Skeletal muscle satellite cell (primary cell): ENCODE measurements around the gene LMBR1L.

Source experiments
- H3K27me3 ChIP-seq: 2 replicates; pipeline ENCODE4 v1.7.0; 2013; ENCODE audit warnings: low read length; ENCODE audit not compliant: control insufficient read depth, insufficient read depth
- H3K36me3 ChIP-seq: 2 replicates; pipeline ENCODE4 v1.7.0; 2013; ENCODE audit warnings: mild to moderate bottlenecking, control low read depth, low read length; ENCODE audit not compliant: insufficient read depth
- H3K4me1 ChIP-seq: 2 replicates; pipeline ENCODE4 v1.7.0; 2013; ENCODE audit warnings: low read length; ENCODE audit not compliant: control insufficient read depth, insufficient read depth
- H3K4me2 ChIP-seq: 2 replicates; pipeline ENCODE4 v1.7.0; 2013; ENCODE audit warnings: mild to moderate bottlenecking, low read length
- H3K4me3 ChIP-seq: 2 replicates; pipeline ENCODE4 v1.7.0; 2013; ENCODE audit warnings: low read length
- H3K9ac ChIP-seq: 2 replicates; pipeline ENCODE4 v1.7.0; 2013; ENCODE audit warnings: mild to moderate bottlenecking, low read depth, low read length, moderate library complexity
- H3K9me3 ChIP-seq: replicated peaks from 2 replicates; pipeline ENCODE4 v1.7.0; 2013; ENCODE audit warnings: mild to moderate bottlenecking, control low read depth, low read length

Gene LMBR1L

GRCh38 chr12:49109641-49110463, 795 bp downstream of the LMBR1L start:
- peaks cover 16% of the 10 kb centered on the region for H3K36me3 ChIP-seq
- peak overlapping the region; percentile 99 for H3K4me2 ChIP-seq
- H3K27me3 ChIP-seq = no peaks in the 10 kb centered on the region
- H3K4me3 ChIP-seq = peak overlapping the region; percentile 98
- no peaks in the 10 kb centered on the region for H3K9me3 ChIP-seq
- peak overlapping the region; percentile 94 for H3K9ac ChIP-seq
- peaks cover 24% of the 10 kb centered on the region for H3K4me1 ChIP-seq

DNA sequence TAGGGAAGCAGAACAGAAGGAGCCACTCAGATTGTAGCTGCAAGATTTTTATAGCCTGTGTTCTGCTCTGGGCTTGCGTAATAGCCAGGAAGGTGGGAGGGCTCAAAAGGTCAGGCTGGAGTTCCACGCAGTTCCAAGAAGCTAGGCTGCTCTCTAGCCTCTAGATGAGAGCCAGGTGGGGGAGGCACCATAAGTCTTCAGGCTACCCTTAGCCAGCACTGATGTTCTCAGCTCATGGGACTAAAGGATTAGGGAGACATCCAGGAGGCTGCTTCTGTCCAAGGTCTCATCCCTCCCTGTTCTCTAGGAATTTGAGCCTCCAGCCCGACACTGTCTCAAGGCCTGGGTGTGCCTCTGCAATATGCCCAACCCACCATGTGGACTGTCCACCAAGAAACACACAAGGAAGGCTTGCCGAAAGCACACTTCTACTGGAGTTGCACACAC, 1.7 kb downstream of the LMBR1L start:
- Histone ChIP-seq H3K9ac (peak overlapping the region; percentile 94), H3K4me2 (peak overlapping the region; percentile 99), H3K9me3 (no peaks in the 10 kb centered on the region), H3K4me1 (peaks cover 24% of the 10 kb centered on the region), H3K4me3 (peak overlapping the region; percentile 98), H3K36me3 (peaks cover 25% of the 10 kb centered on the region), H3K27me3 (no peaks in the 10 kb centered on the region)

DNA sequence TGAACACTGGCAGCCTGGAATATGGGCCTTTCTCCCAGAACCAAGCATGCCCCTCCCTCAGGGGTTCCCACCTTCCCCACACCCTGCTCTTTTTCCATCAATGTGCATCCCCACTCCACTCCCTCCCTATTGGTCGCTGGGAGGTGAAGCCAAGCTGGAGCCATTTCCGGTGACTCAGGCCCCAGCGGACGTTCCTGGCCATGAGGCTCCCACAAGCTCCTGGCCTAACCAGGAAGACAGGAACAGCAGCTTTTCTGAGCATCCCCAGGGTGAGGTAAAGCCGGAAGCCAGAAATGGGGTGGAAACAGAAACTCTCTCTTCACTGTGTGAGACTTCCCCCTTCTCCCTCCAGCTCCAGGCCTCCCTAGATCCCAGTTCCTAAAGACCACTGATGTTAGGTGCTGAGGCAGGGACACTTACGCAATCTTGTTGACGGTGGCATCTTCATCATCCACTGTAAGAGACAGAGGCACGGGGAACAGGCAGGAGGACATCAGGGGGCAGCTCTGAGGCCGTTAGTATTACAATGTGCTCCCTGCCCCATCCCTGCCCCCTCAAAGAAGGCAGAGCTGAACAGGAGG, 5.1 kb downstream of the LMBR1L start:
- Histone ChIP-seq H3K9me3 (no peaks in the 10 kb centered on the region), H3K4me3 (no peak overlapping the region), H3K4me1 (peaks cover 19% of the 10 kb centered on the region), H3K9ac (no peak overlapping the region), H3K36me3 (peaks cover 59% of the 10 kb centered on the region), H3K4me2 (peak overlapping the region; percentile 9), H3K27me3 (no peaks in the 10 kb centered on the region)

- Histone ChIP-seq H3K4me2 (no peak overlapping the region), H3K27me3 (no peaks in the 10 kb centered on the region), H3K36me3 (peaks cover 66% of the 10 kb centered on the region), H3K4me1 (peaks cover 19% of the 10 kb centered on the region), H3K9ac (no peak overlapping the region), H3K4me3 (no peak overlapping the region), H3K9me3 (no peaks in the 10 kb centered on the region)
Observed at GRCh38 chr12:49104822-49105221, 5.8 kb downstream of the LMBR1L start.

DNA sequence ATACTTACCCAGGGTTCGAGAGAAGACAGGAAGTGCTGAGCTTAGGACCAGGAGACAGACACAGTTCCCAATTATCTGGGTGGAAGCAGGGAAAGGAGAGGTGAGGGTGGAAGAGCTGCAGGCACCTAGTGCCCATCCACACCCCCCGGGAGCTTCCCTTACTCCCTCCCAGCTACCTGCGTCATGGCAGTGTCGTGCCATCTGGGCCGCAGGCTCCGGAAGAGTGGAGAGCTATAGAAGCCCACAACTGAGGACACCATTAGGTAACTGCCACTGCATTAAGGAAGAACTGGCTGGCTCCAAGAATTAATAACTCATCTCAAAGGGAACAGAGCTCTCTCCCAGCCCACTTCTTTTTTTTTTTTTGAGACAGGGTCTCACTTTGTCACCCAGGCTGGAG, 10.3 kb downstream of the LMBR1L start:
- no peak overlapping the region for H3K4me2 ChIP-seq
- no peaks in the 10 kb centered on the region for H3K9me3 ChIP-seq
- H3K4me1 ChIP-seq = peaks cover under 1% of the 10 kb centered on the region
- H3K4me3 ChIP-seq = no peak overlapping the region
- H3K36me3 ChIP-seq = peaks cover 69% of the 10 kb centered on the region
- H3K9ac ChIP-seq = no peak overlapping the region
- H3K27me3 ChIP-seq = no peaks in the 10 kb centered on the region

DNA sequence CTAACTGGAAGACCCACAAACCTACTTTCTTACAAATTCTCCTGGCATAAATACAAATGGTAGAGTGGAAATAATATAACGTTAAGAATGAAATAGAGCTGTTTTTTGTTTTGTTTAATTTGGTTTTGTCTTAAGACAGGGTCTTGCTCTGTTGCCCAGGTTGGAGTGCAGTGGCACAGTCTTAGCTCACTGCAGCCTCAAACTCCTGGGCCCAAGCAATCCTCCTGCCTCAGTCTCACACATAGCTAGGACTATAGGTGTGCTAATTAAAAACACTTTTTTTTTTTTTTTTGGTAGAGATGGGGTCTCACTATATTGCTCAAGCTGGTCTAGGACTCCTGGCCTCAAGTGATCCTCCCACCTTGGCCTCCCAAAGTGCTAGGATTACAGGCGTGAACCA, 11.9 kb downstream of the LMBR1L start:
- Histone ChIP-seq H3K36me3 (peaks cover 55% of the 10 kb centered on the region), H3K9ac (no peak overlapping the region), H3K4me1 (peaks cover 15% of the 10 kb centered on the region), H3K27me3 (peaks cover 16% of the 10 kb centered on the region), H3K9me3 (no peaks in the 10 kb centered on the region), H3K4me3 (no peak overlapping the region), H3K4me2 (no peak overlapping the region)

DNA sequence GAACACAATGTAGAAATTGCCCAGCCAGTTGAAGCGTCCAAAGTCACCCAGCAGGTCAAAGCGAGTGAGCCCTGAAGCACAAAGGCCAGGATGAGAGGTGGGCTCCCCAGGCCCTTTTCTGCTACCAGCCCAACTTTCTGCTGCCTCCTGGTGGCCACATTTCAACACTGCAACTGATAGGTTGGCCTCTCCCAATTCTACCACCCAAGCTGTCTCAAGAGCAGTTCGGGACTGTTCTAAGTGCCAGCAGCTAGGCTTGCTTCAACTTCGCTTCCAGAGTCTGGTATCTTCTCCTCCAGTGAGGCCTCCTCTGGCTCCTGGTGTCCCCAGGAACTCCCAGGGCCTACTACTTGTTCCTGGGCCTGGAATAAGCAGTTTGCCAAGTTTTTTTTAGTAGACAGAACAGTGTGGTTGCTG, 12.6 kb downstream of the LMBR1L start:
- peaks cover 48% of the 10 kb centered on the region for H3K36me3 ChIP-seq
- no peak overlapping the region for H3K9ac ChIP-seq
- peaks cover 16% of the 10 kb centered on the region for H3K4me1 ChIP-seq
- H3K4me2 ChIP-seq = no peak overlapping the region
- H3K27me3 ChIP-seq = peaks cover 22% of the 10 kb centered on the region
- H3K9me3 ChIP-seq = no peaks in the 10 kb centered on the region
- H3K4me3 ChIP-seq = no peak overlapping the region

DNA sequence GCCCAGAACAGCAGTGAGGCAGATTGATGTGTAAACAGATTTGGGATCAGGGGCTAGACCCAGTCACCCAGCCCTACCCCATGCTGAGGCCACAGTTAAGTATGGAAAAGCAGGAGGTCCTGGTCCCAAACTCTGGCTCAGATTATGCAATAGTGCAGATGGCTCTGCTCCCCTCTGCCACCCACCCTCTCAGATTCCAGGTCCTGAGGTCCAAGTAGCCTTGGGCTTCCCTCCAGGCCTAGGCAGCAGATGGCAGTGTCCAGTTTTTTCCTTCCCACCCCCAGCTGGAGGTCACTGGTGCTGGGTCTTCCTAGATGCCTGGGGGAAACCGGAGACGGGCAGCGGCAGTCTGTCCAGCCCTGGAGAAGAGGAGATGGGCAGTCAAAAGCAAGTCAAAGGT, 13.3 kb downstream of the LMBR1L start:
- peaks cover 16% of the 10 kb centered on the region for H3K4me1 ChIP-seq
- no peak overlapping the region for H3K4me2 ChIP-seq
- no peaks in the 10 kb centered on the region for H3K9me3 ChIP-seq
- H3K4me3 ChIP-seq = no peak overlapping the region
- peaks cover 42% of the 10 kb centered on the region for H3K36me3 ChIP-seq
- H3K9ac ChIP-seq = no peak overlapping the region
- peaks cover 28% of the 10 kb centered on the region for H3K27me3 ChIP-seq

- H3K4me3 ChIP-seq = no peak overlapping the region
- H3K27me3 ChIP-seq = peaks cover 32% of the 10 kb centered on the region
Observed at GRCh38 chr12:49094975-49095365, 15.7 kb downstream of the LMBR1L start.

GRCh38 chr12:49094160-49094974, 16.3 kb downstream of the LMBR1L start, which contains the start of gene DHH:
DHH (minus strand) TSS chr12:49094801; CDS start chr12:49094512, 289 bp downstream.
- Histone ChIP-seq H3K4me3 (peak within 1 kb of the TSS; percentile 46), H3K4me1 (peaks cover 27% of the 10 kb centered on the region), H3K36me3 (peaks cover 16% of the 10 kb centered on the region), H3K9me3 (no peaks in the 10 kb centered on the region), H3K27me3 (peaks cover 32% of the 10 kb centered on the region), H3K4me2 (peak within 1 kb of the TSS; percentile 66), H3K9ac (no peak within 1 kb of the TSS)

More at GRCh38 chr12:49094975-49095365, 15.7 kb downstream of the LMBR1L start:
- peak overlapping the region; percentile 66 for H3K4me2 ChIP-seq
- H3K36me3 ChIP-seq = peaks cover 18% of the 10 kb centered on the region
- no peaks in the 10 kb centered on the region for H3K9me3 ChIP-seq
- no peak overlapping the region for H3K9ac ChIP-seq
- peaks cover 24% of the 10 kb centered on the region for H3K4me1 ChIP-seq

GRCh38 chr12:49093792-49094159, 16.9 kb downstream of the LMBR1L start:
- Histone ChIP-seq H3K4me2 (peak overlapping the region; percentile 66), H3K4me1 (peaks cover 27% of the 10 kb centered on the region), H3K27me3 (peaks cover 38% of the 10 kb centered on the region), H3K36me3 (peaks cover 13% of the 10 kb centered on the region), H3K9me3 (no peaks in the 10 kb centered on the region), H3K4me3 (peak overlapping the region; percentile 46), H3K9ac (no peak overlapping the region)
